ENCODE measurements around the gene TMEM178B.
"Not testable (repeated sequence)": the region's sequence is repeated elsewhere in the genome, so short reads cannot be mapped to it uniquely, and the experiment has no call there.

TMEM178B gene

GRCh38 chr7:141377906-141378305, 304.0 kb downstream of the TMEM178B start:
- in situ Hi-C loops (cut with MboI; ENCODE audit: low sequenced_read_pairs), result no loop called here

- in situ Hi-C loops (cut with MboI; ENCODE audit: low sequenced_read_pairs), result no loop called here
Measured at GRCh38 chr7:141378405-141378804, 304.5 kb downstream of the TMEM178B start.

GRCh38 chr7:141381794-141382427, 308.0 kb downstream of the TMEM178B start:
- in situ Hi-C loops (cut with MboI; ENCODE audit: low sequenced_read_pairs), result no loop called here

GRCh38 chr7:141383356-141383755, 309.5 kb downstream of the TMEM178B start:
- in situ Hi-C loops (cut with MboI; ENCODE audit: low sequenced_read_pairs), result not testable (repeated sequence)

GRCh38 chr7:141386881-141387280, 313.0 kb downstream of the TMEM178B start:
- in situ Hi-C loops (cut with MboI; ENCODE audit: low sequenced_read_pairs), result no loop called here

- in situ Hi-C loops (cut with MboI; ENCODE audit: low sequenced_read_pairs), result no loop called here
Measured at GRCh38 chr7:141387521-141388217, 313.8 kb downstream of the TMEM178B start.

GRCh38 chr7:141389140-141389796, 315.4 kb downstream of the TMEM178B start:
- in situ Hi-C loops (cut with MboI; ENCODE audit: low sequenced_read_pairs), result no loop called here

GRCh38 chr7:141390339-141390738, 316.5 kb downstream of the TMEM178B start:
- in situ Hi-C loops (cut with MboI; ENCODE audit: low sequenced_read_pairs), result no loop called here

- in situ Hi-C loops (cut with MboI; ENCODE audit: low sequenced_read_pairs), result no loop called here
Measured at GRCh38 chr7:141393056-141393455, 319.2 kb downstream of the TMEM178B start.

- in situ Hi-C loops (cut with MboI; ENCODE audit: low sequenced_read_pairs), result no loop called here
Measured at GRCh38 chr7:141397236-141398163, 323.6 kb downstream of the TMEM178B start.

- in situ Hi-C loops (cut with MboI; ENCODE audit: low sequenced_read_pairs), result no loop called here
Measured at GRCh38 chr7:141400356-141400755, 326.5 kb downstream of the TMEM178B start.

GRCh38 chr7:141402277-141402996, 328.6 kb downstream of the TMEM178B start:
- in situ Hi-C loops (cut with MboI; ENCODE audit: low sequenced_read_pairs), result no loop called here

- in situ Hi-C loops (cut with MboI; ENCODE audit: low sequenced_read_pairs), result not testable (repeated sequence)
Measured at GRCh38 chr7:141403846-141404245, 330.0 kb downstream of the TMEM178B start.

GRCh38 chr7:141406347-141406746, 332.5 kb downstream of the TMEM178B start:
- in situ Hi-C loops (cut with MboI; ENCODE audit: low sequenced_read_pairs), result no loop called here

GRCh38 chr7:141407893-141408292, 334.0 kb downstream of the TMEM178B start:
- in situ Hi-C loops (cut with MboI; ENCODE audit: low sequenced_read_pairs), result no loop called here

- in situ Hi-C loops (cut with MboI; ENCODE audit: low sequenced_read_pairs), result no loop called here
Measured at GRCh38 chr7:141408440-141408839, 334.6 kb downstream of the TMEM178B start.

GRCh38 chr7:141409219-141409618, 335.4 kb downstream of the TMEM178B start:
- in situ Hi-C loops (cut with MboI; ENCODE audit: low sequenced_read_pairs), result no loop called here

GRCh38 chr7:141409801-141410329, 336.0 kb downstream of the TMEM178B start:
- in situ Hi-C loops (cut with MboI; ENCODE audit: low sequenced_read_pairs), result no loop called here

GRCh38 chr7:141410353-141411000, 336.6 kb downstream of the TMEM178B start:
- in situ Hi-C loops (cut with MboI; ENCODE audit: low sequenced_read_pairs), result no loop called here

GRCh38 chr7:141411133-141411532, 337.3 kb downstream of the TMEM178B start:
- in situ Hi-C loops (cut with MboI; ENCODE audit: low sequenced_read_pairs), result no loop called here
